HG03139 (cell line): ENCODE results near the gene PDZD11.
"Not testable (repeated sequence)": the region's sequence is repeated elsewhere in the genome, so short reads cannot be mapped to it uniquely, and the experiment has no call there.

Experiments used
- ATAC-seq: cut with Tn5 transposase; IDR thresholded peaks from one replicate; pipeline ENCODE4 v1.9.1; 2021; ENCODE audit not compliant: unreplicated experiment

Gene PDZD11

GRCh38 chrX:70289793-70290770 is at the start of gene PDZD11, which contains the start of gene KIF4A:
PDZD11 (minus strand) TSS chrX:70289927; CDS start chrX:70289341, 586 bp downstream.
KIF4A (plus strand) TSS chrX:70290104; CDS start chrX:70290459, 355 bp downstream.
- peak; percentile 98 for ATAC-seq

GRCh38 chrX:70338290-70338689 is 48.6 kb upstream of the PDZD11 start:
- no peak for ATAC-seq

GRCh38 chrX:70336767-70337166 is 47.0 kb upstream of the PDZD11 start:
- ATAC-seq: peak; percentile 100

GRCh38 chrX:70332600-70332999 is 42.9 kb upstream of the PDZD11 start:
- ATAC-seq: no peak

GRCh38 chrX:70331161-70331560 is 41.4 kb upstream of the PDZD11 start:
- ATAC-seq: no peak

DNA sequence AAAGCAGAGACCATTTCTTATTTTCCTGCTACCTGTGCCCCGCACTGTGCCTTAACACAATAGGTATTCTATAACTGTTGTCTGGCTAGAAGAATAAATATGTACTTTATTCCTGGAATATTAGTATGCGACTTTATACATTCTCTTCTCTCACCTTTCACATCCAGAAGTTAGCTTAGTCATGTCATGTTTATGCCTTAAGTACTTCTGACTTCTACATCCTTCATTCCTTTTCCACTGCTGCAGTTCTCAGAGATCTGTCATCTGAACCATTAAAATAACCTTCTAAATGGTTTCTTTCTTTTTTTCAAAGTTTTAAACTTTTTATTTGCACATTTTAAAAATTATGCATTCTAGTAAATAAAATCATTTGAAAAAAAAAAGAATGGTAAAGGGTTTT is 34.6 kb upstream of the PDZD11 start:
- ATAC-seq: no peak

DNA sequence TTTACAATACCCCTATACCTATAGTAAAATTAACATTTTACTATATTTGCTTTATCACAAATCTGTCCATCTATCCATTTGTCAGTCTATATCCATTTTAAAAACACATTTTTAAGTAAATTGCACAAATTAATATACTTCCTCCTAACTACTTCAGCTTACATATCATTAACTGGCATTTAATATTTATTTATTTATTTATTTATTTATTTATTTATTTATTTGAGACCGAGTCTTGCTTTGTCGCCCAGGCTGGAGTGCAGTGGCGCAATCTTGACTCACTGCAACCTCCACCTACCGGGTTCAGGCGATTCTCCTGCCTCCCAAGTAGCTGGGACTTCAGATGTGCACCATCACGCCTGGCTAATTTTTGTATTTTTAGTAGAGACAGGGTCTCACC is 33.9 kb upstream of the PDZD11 start:
- ATAC-seq: not testable (repeated sequence)

DNA sequence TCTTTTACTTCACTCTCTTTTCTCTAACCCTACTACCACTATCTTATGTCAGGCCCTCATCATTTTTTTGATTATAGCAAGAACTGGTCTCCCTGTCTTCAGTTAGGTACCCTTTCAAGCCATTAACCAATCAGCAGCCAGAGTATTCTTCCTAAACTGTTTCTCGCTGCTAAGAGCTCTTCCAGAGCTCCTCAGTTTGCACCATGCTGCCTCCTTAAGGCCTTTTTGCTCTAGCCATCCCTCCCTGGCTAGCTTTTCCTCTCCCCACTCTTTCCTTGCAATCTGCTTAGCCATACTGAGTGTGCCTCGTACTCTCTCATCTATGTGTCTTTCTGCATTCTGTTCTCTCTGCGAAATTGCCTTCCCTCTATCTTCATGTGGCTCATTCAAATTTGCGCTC is 33.1 kb upstream of the PDZD11 start:
- ATAC-seq: no peak

GRCh38 chrX:70313503-70313902 is 23.8 kb upstream of the PDZD11 start:
- ATAC-seq: no peak

- ATAC-seq: no peak
Measured at GRCh38 chrX:70301716-70302115, 12.0 kb upstream of the PDZD11 start.

DNA sequence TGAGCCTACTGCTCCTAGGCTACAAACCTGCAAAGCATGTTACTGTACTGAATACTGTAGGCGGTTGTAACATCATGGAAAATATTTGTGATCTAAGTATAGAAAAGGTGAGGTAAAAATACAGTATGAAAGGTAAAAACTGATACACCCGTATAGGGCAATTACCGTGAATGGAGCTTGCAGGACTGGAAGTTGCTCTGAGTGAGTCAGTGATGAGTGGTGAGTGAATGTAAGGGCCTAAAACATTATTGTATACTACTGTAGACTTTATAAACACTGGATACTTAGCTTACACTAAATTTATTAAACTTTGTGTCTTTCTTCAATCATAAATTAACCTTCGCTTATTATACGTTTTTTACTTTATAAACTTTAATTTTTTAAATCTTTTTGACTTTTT is 3.9 kb upstream of the PDZD11 start:
- no peak for ATAC-seq

GRCh38 chrX:70292788-70293187 is 3.1 kb upstream of the PDZD11 start:
- ATAC-seq: no peak

DNA sequence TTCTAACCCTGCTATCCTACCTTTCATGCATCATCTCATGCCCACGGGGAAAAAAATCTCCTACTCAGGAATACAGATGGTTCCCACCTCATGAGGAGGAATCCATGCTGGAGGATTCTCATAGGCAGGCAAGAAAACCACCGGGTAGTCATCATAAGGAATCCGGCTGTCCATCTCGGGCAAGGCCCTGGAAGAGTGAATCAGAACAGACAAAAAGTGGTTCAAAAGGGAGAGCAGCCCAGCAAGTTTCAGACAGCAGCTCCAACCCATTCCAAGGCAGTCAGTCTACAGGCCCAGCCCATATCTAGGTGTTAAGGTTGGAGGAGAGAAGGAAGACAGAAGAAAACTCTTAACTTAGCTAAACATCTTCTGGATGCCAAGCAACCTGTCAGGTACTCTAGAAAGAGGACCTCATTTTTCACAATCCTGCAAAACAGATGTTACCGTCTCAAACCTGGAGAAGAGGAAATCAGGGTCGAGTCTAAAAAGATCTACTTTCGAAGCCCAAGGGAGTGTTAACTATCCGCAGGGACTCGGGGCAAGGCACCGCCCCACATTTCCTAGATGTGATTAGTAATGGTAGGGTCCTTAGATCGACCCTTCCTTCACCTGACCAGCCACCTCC is 447 bp downstream of the PDZD11 start:
- no peak for ATAC-seq

GRCh38 chrX:70281951-70282350 is 7.8 kb downstream of the PDZD11 start, which contains the start of gene RAB41:
RAB41 (plus strand) TSS chrX:70282172; CDS start chrX:70282218, 46 bp downstream.
- ATAC-seq: no peak

DNA sequence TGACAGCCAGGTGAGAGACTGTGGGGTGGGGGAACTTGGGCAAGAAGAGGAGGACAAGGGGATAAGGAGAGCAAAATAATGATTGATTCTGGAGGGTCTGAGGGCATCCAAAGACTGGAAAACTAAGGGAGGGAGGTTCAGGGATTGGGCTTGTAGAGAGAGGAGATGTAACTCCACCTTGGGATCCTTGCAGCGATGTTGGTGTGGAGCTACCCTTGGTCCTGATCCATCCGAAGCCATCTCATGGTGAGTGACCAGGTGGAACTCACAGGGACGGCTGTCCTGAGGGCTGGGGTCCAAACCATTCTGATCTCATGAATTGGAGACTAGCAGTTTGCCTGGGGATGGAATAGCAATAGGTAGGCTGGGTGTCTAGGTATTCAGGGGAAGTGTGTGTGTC is 9.2 kb downstream of the PDZD11 start:
- no peak for ATAC-seq

- ATAC-seq: no peak
Measured at GRCh38 chrX:70279081-70279480, 10.6 kb downstream of the PDZD11 start.

- ATAC-seq: not testable (repeated sequence)
Measured at GRCh38 chrX:70274029-70274428, 15.7 kb downstream of the PDZD11 start.

GRCh38 chrX:70268034-70268433 is 21.7 kb downstream of the PDZD11 start, which contains the start of gene ARR3:
ARR3 (plus strand) TSS chrX:70268334; CDS start chrX:70269386, 1,052 bp downstream.
- no peak for ATAC-seq

DNA sequence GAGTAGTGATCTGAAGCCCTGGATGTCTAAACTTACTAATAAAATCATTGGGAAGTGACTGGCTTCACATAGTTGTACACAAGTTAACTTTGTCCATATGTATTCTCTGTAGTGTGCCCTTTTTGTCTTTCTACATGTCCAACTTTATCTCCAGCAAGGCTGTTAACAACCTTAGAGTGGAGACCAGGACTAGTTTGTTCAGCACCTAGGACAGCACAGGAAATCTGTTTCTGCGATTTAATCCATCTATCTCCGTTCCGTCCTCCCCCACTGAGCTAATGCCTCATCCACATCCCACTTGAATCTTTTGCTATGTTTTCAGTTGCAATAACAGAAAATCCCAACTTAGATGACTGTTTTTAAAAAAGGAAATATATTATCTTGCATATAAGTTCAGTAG is 24.9 kb downstream of the PDZD11 start:
- no peak for ATAC-seq

DNA sequence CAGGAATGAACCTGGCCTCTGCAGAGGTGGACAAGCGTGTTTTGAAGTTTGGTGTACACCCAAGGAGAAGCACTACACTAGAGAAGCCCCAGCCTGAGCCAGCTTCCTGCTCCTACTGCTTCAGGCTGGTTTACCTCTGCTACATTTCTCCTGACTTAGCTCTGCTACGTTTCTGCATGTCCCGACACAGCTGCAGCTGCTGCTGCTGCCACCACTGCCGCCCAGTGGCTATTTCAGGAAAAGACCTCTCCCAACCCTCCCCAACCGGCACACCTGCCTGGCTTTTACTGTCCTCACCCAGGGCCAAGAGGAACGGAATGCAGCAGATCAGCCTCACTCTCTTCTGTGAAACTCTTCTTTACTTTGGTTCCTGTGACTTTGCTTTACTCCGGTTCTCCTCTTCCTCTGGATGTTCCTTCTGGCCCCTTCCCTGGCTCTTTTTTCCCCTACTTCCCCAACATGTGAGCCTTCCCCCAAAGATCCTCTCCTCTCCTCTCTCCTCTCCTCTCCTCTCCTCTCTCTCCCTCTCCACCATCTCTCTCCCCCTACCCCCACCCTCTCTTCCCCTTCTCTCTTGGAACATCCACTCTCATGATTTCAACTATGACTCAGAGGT is 26.7 kb downstream of the PDZD11 start:
- ATAC-seq: no peak

GRCh38 chrX:70260104-70260503 is 29.6 kb downstream of the PDZD11 start, which contains the start of gene P2RY4:
P2RY4 (minus strand) TSS chrX:70260204; CDS start chrX:70259624, 580 bp downstream.
- no peak for ATAC-seq
